Keratinocyte (primary cell): ENCODE measurements around the gene MOCS1. TPM values are rescaled to one million over a fixed set of nuclear protein-coding genes. Genes with fewer than 3 reads are reported as not detected.

Source experiments
- DNase-seq: peaks from one replicate; pipeline ENCODE4 v3.0.0-alpha.2; 2011; ENCODE audit warnings: low read depth, missing footprints, low spot score
- FAIRE-seq: peaks from 2 replicates; lab custom pipeline; 2011; peaks lifted over from hg19 to GRCh38; lab: Jason Lieb, UNC
- H2AFZ ChIP-seq: 2 replicates; pipeline ENCODE4 v1.6.0; 2012; ENCODE audit warnings: low read length, control low read depth, inconsistent platforms; ENCODE audit not compliant: control insufficient read depth
- H3K27ac ChIP-seq: 2 replicates; pipeline ENCODE4 v1.5.1; 2011; ENCODE audit warnings: low read length; ENCODE audit not compliant: control insufficient read depth, insufficient read depth
- H3K27me3 ChIP-seq: 3 replicates; pipeline ENCODE4 v1.6.0; 2011; ENCODE audit warnings: low read length; ENCODE audit not compliant: control insufficient read depth, insufficient read depth; ENCODE audit errors: extremely low read depth
- H3K36me3 ChIP-seq, 2 experiments: 2 replicates in 1 of 2; 3 replicates in 1 of 2; pipeline ENCODE4 v1.5.1; 2011; ENCODE audit warnings: low read length in 2 of 2, mild to moderate bottlenecking in 1 of 2; ENCODE audit not compliant: control insufficient read depth in 2 of 2, insufficient read depth in 2 of 2; ENCODE audit errors: extremely low read depth in 1 of 2
- H3K4me1 ChIP-seq: 3 replicates; pipeline ENCODE4 v1.5.1; 2011; ENCODE audit warnings: low read length; ENCODE audit not compliant: control insufficient read depth, insufficient read depth; ENCODE audit errors: extremely low read depth
- H3K4me2 ChIP-seq: 3 replicates; pipeline ENCODE4 v1.6.0; 2011; ENCODE audit warnings: low read depth, low read length; ENCODE audit not compliant: control insufficient read depth, insufficient read depth; ENCODE audit errors: extremely low read depth
- H3K4me3 ChIP-seq, 3 experiments: fragments of 200-600 bp in 1 of 3; sonication (generic) in 1 of 3; 2 replicates in 2 of 3; 3 replicates in 1 of 3; pipeline ENCODE4 v1.5.1; 2011 to 2016; ENCODE audit warnings: low read length in 3 of 3, mild to moderate bottlenecking in 3 of 3, control low read depth in 2 of 3, inconsistent platforms in 1 of 3, low read depth in 1 of 3, mixed read lengths in 1 of 3, mixed run types in 1 of 3, moderate library complexity in 1 of 3; ENCODE audit not compliant: control insufficient read depth in 2 of 3, insufficient read depth in 2 of 3; ENCODE audit errors: extremely low read depth in 1 of 3
- H3K79me2 ChIP-seq: 2 replicates; pipeline ENCODE4 v1.6.0; 2012; ENCODE audit warnings: low read length; ENCODE audit not compliant: control insufficient read depth, insufficient read depth
- H3K9ac ChIP-seq: 3 replicates; pipeline ENCODE4 v1.6.0; 2011; ENCODE audit warnings: low read length; ENCODE audit not compliant: control insufficient read depth, insufficient read depth; ENCODE audit errors: extremely low read depth
- H3K9me1 ChIP-seq: 3 replicates; pipeline ENCODE4 v1.6.0; 2011; ENCODE audit warnings: low read length; ENCODE audit not compliant: control insufficient read depth, insufficient read depth; ENCODE audit errors: extremely low read depth
- H3K9me3 ChIP-seq: 2 replicates; pipeline ENCODE4 v1.5.1; 2012; ENCODE audit warnings: low read depth, low read length; ENCODE audit not compliant: control insufficient read depth
- H4K20me1 ChIP-seq: 3 replicates; pipeline ENCODE4 v1.6.0; 2011; ENCODE audit warnings: low read length; ENCODE audit not compliant: control insufficient read depth, insufficient read depth; ENCODE audit errors: extremely low read depth
- EZH2 ChIP-seq: IDR thresholded peaks from one replicate; pipeline ENCODE4 v1.6.1; 2012; ENCODE audit warnings: inconsistent platforms, mild to moderate bottlenecking, low read length, moderate library complexity
- dilution Hi-C: fragments of 300-500 bp; cut with MboI; formaldehyde crosslinking; loops from one replicate; pipeline ENCODE4 v1.7.0; 2020; ENCODE audit warnings: low sequenced_read_pairs; ENCODE audit not compliant: extremely low pct_ligation_motif_present
- polyA plus RNA-seq, 5 experiments: library from polyadenylated mRNA; depleted of rRNA in 3 of 5; stranded (reverse) in 3 of 5; stranded (forward) in 1 of 5; unstranded in 1 of 5; fragments of >200 nt; gene quantifications; 1 replicate in 1 of 5; 2 replicates in 3 of 5; 3 replicates in 1 of 5; pipeline versions ENCODE4 v1.2.1 to v1.2.3, GENCODE V29; 2011 to 2012; ENCODE audit warnings: missing spikeins in 2 of 5, low read depth in 1 of 5, low replicate concordance in 1 of 5
- TF ChIP-seq, protein P1 (sequence below), 3 experiments: IDR thresholded peaks in 1 of 3; conservative IDR thresholded peaks in 1 of 3; optimal IDR thresholded peaks in 1 of 3; 2 replicates in 2 of 3; 3 replicates in 1 of 3; pipeline versions ENCODE3 to v1.5.1; 2011; ENCODE audit warnings: low read length in 3 of 3, mild to moderate bottlenecking in 3 of 3, moderate library complexity in 2 of 3, control low read depth in 1 of 3, inconsistent platforms in 1 of 3; ENCODE audit not compliant: insufficient read depth in 2 of 3; ENCODE audit errors: extremely low read depth in 1 of 3

MOCS1 gene
- polyA plus RNA-seq, 1 donor (not counting 4 experiments of a cell fraction or from before 2014, with no cell fraction given): 2.2 TPM

GRCh38 chr6:39904946-39905639, 29.2 kb downstream of the MOCS1 start:
- TF ChIP-seq, protein P1, sequence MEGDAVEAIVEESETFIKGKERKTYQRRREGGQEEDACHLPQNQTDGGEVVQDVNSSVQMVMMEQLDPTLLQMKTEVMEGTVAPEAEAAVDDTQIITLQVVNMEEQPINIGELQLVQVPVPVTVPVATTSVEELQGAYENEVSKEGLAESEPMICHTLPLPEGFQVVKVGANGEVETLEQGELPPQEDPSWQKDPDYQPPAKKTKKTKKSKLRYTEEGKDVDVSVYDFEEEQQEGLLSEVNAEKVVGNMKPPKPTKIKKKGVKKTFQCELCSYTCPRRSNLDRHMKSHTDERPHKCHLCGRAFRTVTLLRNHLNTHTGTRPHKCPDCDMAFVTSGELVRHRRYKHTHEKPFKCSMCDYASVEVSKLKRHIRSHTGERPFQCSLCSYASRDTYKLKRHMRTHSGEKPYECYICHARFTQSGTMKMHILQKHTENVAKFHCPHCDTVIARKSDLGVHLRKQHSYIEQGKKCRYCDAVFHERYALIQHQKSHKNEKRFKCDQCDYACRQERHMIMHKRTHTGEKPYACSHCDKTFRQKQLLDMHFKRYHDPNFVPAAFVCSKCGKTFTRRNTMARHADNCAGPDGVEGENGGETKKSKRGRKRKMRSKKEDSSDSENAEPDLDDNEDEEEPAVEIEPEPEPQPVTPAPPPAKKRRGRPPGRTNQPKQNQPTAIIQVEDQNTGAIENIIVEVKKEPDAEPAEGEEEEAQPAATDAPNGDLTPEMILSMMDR (optimal IDR thresholded peaks at IDR 0.05 in 1 of 3, IDR thresholded peaks at IDR 0.05 in 1 of 3, conservative IDR thresholded peaks at IDR 0.05 in 1 of 3; ENCODE audit: extremely low read depth in 1 of 3, insufficient read depth in 2 of 3, low read length in 3 of 3): no peak
- TF ChIP-seq EZH2: no peak
- H3K27me3 ChIP-seq: no peaks in the 10 kb centered on the region
- no peaks in the 10 kb centered on the region for H3K79me2 ChIP-seq
- no peak overlapping the region for H3K4me3 ChIP-seq
- H3K27ac ChIP-seq: no peak overlapping the region
- H4K20me1 ChIP-seq: no peaks in the 10 kb centered on the region
- FAIRE-seq: no peak
- H3K9me1 ChIP-seq: no peaks in the 10 kb centered on the region
- H3K9me3 ChIP-seq: no peaks in the 10 kb centered on the region
- H3K36me3 ChIP-seq: no peaks in the 10 kb centered on the region
- dilution Hi-C loops: no loop called here
- H3K9ac ChIP-seq: no peak overlapping the region
- H3K4me2 ChIP-seq: no peak overlapping the region
- no peak for DNase-seq
- no peak overlapping the region for H2AFZ ChIP-seq
- no peaks in the 10 kb centered on the region for H3K4me1 ChIP-seq

GRCh38 chr6:39903656-39904055, 30.6 kb downstream of the MOCS1 start:
- H3K27me3 ChIP-seq: no peaks in the 10 kb centered on the region
- no peak for TF ChIP-seq EZH2
- TF ChIP-seq, protein P1 (optimal IDR thresholded peaks at IDR 0.05 in 1 of 3, IDR thresholded peaks at IDR 0.05 in 1 of 3, conservative IDR thresholded peaks at IDR 0.05 in 1 of 3; ENCODE audit: extremely low read depth in 1 of 3, insufficient read depth in 2 of 3, low read length in 3 of 3): no peak
- no peaks in the 10 kb centered on the region for H4K20me1 ChIP-seq
- H3K9ac ChIP-seq: no peak overlapping the region
- no peaks in the 10 kb centered on the region for H3K36me3 ChIP-seq
- dilution Hi-C loops: no loop called here
- H3K9me1 ChIP-seq: no peaks in the 10 kb centered on the region
- H3K4me2 ChIP-seq: no peak overlapping the region
- H3K79me2 ChIP-seq: no peaks in the 10 kb centered on the region
- DNase-seq (no peak), FAIRE-seq (no peak)
- no peak overlapping the region for H3K4me3 ChIP-seq
- no peaks in the 10 kb centered on the region for H3K4me1 ChIP-seq
- H3K9me3 ChIP-seq: no peaks in the 10 kb centered on the region
- no peak overlapping the region for H3K27ac ChIP-seq
- H2AFZ ChIP-seq: no peak overlapping the region
